Left colon (tissue), 2 donors: ENCODE measurements around the gene FBXL7. TPM values are rescaled to one million over a fixed set of nuclear protein-coding genes. Genes with fewer than 3 reads are reported as not detected.

ENCODE experiments used
- ATAC-seq: fragments of 200-7000 bp; cut with Tn5 transposase; one replicate; pipeline ENCODE4 v1.9.1; 2020; ENCODE audit warnings: mild to moderate bottlenecking, moderate library complexity
- DNase-seq, 2 donors: peaks; one replicate each; pipeline ENCODE4 v3.0.0-alpha.2; 2020
- intact Hi-C, 2 donors: fragments of 100-400 bp; cut with DNase I in 1 of 2; cut with micrococcal nuclease in 1 of 2; formaldehyde crosslinking; loops; one replicate each; pipeline versions ENCODE4 v1.11.2 to v1.14.0; 2022; cut with DNase I, micrococcal nuclease
- total RNA-seq, 2 donors: library from RNA; stranded (reverse); fragmentation: NEBNext Ultra II Directional; extraction: Animal tissue kit (Norgen Biotek cat#: 25700); gene quantifications; one replicate each; pipeline ENCODE4 v1.2.1, GENCODE V29; 2021
- donor health status: DM: no; HTN: no; CAD: no.
- donor health status: DM: yes; HTN: yes; CAD: no.

Gene FBXL7
- total RNA-seq, 2 donors from 2014 or later, result 1.6 to 3.6 TPM

DNA sequence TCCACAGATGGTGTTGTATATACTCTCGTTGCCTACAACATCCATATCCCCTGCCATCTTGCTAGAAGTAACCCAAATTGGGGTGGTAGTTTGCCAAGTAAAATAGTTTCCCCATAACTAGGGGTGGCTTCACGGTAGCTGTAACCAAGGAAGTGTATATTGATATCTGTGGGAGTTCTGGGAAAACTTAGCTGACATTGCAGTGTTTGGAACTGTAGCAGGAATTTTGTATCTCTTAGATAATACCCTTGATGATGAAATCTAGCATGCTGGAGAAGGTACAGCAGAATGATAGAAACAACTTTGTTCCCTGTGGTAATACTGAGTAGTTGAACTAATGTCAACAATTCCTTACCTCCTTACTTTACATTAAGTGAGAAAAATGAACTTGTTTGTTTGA is 29.8 kb downstream of the FBXL7 start:
- DNase-seq, result no peak
- intact Hi-C loops, result no loop called here
- no peak for ATAC-seq

DNA sequence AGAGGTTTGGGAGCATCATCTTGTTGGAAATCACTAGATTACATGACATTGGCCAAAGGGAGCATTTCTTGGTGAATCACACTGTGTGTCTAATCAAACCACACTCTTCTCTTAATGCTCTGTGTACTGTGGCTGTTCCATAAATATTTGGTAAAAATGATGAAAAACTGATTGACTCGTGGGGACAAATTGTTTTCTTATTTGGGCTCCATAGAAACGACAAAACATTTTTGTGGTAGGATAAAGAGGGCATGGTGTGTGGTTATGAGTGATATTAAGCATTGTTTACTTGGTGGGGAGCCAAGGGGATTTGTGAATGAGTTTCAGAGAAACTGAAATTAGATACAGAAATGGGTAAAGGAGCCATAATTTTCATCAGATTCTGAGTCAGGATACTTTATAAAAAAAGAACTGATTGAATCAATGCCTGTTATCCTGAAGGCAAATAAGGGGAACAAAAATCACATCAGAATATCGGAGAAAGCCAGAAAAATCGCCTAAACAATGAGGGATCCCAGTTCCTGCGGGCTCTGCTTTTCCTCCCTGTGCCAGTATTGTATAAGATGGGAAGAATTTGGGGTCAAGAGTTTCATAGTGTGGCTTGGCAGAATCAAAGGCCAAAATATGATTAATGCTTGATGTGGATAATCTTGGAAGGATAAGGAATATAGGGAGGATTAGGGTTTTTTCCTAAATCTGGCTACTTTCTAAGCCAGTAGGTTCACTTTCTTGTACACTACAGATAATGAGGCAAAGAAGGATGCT is 33.3 kb downstream of the FBXL7 start:
- no peak for ATAC-seq
- no peak for DNase-seq
- intact Hi-C loops, result no loop called here

DNA sequence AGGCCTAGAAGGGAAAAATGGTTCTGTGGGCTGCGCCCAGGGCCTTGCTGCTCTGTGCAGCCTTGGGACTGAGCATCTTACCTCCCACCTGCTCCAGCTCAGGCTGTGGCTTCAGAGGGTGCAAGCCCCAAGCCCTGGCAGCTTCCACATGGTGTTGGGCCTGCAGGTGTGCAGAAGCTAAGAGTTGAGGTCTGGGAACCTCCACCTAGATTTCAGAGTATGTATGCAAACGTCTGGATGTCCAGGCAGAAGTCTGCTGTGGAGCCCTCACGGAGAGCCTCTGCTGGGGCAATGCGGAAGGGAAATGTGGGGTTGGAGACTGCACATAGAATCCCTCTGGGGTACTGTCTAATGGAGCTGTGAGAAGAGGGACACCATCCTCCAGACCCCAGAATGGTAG is 36.0 kb downstream of the FBXL7 start:
- ATAC-seq, result no peak
- intact Hi-C loops, result no loop called here
- DNase-seq, result no peak

DNA sequence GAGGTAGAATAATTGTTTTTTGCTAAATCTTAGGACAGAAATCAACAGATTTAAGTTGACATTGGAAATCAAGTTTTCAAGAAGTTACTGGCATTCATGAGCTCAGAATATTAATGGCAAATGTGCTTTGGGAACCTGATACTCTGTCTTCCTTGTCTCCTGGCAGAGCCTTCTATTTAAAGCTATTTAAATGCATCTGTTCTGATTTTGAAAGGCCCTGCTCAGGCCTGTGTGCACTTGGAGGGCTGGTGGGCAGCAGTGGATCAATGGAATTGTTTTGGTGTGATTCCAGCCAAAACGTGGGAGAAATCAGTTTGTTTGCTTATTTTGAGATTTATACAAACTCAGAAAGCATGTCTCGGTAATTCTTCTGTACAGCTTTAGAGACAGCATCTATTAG is 38.5 kb downstream of the FBXL7 start:
- ATAC-seq (no peak), DNase-seq (no peak)
- intact Hi-C loops, result no loop called here

DNA sequence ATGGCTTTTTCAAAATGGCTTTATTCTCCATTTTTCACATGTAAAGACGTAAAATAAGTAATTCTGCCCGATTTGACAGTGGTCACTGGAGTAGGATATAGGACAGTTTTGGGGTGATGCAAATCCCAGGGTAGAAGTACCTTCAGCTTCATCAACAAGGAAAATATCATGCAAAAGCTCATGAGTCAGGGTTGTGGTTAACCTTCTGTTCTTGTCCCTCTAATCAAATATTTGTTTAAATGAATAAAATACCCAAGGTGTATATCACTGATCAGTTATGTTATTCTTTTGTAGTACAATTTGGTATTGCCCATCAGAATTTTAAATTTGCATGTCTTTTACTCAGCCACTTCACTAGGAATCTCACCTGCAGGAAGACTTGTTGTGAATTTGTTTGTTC is 40.0 kb downstream of the FBXL7 start:
- no peak for DNase-seq
- intact Hi-C loops, result no loop called here
- no peak for ATAC-seq

DNA sequence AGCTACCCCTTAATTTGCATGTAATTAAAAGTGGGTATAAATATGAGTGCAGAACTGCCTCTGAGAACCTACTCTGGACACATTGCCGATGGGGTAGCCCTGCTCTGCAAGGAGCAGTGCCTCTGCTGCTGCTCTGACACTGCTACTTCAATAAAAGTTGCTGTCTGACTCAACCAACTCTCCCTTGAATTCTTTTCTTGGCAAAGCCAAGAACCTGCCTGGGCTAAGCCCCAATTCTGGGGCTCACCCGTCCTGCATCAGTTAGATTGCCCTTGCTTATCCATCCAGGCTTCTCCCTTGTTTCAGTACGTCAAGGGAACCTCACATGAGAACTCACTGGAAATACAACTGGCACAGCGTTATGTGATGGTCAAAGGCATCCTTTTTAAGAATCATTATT is 44.1 kb downstream of the FBXL7 start:
- intact Hi-C loops, result no loop called here
- no peak for DNase-seq
- no peak for ATAC-seq

DNA sequence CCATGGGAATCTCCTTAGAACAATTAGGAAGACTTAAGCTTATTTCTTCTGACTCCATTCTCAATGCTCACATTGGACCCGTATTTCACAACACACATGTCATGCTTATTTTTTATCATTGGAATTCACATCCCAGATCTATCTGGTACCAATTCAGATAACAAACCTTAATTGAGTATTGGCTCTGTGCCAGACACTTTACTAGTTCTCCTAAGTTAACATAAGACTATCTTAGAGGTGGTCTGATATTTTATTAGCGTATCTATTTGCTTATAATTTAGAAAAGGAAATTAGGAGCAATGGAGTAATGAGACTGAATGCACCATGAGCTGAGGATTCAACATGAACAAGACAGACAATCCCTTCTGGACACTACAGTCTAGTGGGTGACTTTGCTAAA is 45.1 kb downstream of the FBXL7 start:
- ATAC-seq (no peak), DNase-seq (no peak)
- intact Hi-C loops, result no loop called here

DNA sequence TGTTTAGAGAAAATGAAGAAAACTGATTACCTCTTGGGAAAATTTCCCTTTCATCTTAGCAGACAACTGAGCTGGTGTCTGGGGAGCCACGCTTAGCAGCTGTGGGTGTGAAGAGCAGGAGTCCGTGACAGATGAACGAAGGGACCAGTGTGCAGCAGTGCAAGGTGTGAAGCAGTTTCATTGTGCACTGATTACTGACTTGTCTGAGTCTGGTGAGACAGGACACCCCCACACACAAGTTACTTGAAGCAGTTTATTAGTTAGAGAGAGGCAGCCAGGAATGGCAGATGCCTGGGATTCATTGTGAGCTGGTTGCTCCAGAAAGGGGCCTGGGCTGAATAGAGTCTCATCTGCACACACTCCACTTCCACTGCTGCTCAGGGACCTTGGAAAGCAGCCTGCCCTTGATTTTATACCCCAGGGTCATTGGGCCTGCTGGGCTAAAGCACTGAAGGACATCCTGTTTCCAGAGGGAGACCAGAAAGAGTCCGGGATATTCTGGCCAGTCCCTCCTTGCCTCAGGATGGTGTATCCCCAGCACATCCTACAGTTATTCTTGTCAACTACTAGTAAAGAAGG is 47.4 kb downstream of the FBXL7 start:
- ATAC-seq (no peak), DNase-seq (no peak)
- intact Hi-C loops, result no loop called here

DNA sequence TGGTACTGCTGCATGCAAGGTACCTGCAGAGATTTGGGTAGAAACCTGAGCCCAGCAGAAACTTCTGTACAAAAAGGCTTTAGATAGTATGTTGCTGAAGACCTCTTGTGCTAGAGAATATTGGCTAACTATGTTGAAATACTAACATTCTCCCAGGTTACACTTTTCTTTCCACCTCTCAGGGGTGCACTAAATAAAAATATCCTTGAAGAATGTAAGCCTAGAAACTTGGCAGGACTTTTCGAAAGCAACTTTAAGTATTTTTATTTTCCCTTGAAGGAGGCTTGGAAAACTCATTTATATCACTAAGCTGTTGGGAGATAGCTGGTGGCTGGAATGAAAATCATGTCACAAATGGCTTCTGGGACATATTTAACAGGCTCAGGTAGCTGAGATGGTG is 50.0 kb downstream of the FBXL7 start:
- ATAC-seq, result no peak
- no peak for DNase-seq
- intact Hi-C loops, result no loop called here

DNA sequence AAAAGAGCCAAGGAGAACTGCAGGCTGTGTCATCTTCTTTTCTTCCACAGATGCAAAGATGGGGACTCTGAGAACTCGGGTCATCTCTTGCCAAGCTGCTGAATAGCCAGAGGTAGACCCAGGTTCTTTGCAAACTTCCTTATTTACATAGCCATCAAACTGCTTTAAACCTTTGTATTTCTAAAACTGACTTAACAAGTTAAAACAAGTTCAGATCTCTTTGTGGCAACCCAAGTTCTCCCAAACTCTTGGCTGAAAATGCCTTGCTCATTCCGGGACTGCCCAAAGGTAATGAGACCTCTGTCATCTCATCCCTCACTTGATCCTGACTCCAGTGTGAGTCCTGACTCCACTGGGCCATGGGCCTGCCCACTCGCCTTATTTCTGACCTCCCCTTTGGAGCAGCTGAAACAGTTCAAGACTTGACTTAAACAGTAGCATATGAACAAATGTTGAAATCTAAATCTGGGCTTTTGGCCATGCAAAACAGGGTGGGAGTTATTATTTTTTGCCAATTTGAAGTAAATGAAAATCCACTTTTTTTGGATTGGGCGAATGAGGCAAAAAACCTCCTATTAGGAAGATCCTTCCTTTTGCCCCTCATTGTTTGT is 50.6 kb downstream of the FBXL7 start:
- intact Hi-C loops, result no loop called here
- DNase-seq (no peak), ATAC-seq (no peak)

DNA sequence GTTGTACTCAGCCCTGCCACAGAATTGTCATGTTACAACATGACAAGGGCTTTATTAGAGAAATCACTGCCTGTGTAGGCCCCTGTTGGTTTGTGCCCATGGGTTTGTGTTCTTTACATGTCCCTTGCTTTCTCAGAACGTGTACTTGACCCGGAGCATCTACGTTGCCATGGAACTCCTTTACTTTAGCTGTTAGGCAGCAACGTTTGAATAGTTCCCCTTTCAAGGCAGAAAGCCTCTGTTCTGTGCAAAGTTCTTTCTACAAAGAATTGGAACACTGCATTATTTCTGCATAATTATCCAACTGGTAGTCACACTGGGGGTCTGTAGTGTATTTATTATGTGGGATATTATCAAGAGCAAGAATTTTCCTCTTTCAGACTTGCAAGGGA is 51.1 kb downstream of the FBXL7 start:
- ATAC-seq (no peak), DNase-seq (no peak)
- intact Hi-C loops, result no loop called here

DNA sequence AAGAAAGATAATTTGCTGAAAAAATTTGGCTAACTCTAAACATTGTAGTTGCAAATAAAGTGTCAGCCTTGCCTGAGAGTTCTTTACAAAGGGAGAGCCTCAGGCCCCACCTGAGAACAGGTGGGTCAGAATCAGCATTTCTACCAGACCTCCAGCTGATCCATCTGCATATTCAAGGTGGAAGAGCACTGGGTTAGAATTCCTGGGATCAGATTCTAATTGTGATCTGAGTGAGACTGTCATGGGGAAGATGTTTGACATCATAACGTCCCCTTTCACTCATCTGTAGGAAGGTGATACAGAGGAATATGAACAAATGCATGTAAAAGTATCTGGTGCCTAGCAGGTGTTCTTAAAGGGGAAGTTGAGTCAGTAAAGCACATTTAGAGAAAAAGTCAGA is 54.6 kb downstream of the FBXL7 start:
- no peak for DNase-seq
- ATAC-seq, result no peak
- intact Hi-C loops, result no loop called here

DNA sequence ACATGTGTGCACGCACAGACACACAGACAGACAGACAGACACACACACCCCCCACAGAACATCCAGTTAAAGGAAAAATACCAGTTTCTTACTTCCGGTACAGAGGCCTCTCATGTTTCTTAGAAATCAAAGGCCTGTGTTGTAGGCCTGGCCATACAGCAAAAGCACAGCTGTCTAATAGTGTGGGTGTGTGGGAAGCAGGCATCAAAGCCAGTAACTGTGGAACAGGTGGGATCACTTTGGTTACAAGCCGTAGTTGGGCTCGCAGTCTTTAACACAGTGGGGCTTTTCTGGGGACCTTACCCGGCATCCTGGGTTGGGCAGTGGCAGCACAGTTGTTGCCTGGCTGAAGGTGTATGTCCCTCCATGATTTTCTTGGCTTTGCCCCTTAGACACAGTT is 55.2 kb downstream of the FBXL7 start:
- intact Hi-C loops, result no loop called here

DNA sequence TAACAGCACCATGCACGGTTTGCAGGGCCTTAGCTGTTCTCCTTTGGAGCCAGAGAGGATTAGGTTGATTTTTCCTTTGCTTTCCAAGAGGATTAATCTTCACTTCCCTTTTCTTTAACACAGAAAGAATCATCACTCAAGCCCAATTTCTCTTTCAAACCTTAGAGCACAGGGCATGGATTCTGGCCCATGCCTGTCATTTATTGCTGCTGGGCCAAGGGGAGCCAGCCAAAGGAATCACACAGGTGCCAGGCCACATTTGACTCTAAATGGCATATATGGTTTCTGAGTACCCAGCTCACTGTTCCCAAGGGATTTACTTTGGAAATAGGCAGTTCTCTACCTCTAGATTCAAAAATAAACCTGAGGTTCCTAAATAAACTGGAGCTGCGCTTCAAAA is 58.3 kb downstream of the FBXL7 start:
- intact Hi-C loops, result no loop called here
- DNase-seq, result no peak
- no peak for ATAC-seq

More for the DNA sequence above, 55.2 kb downstream of the FBXL7 start:
- DNase-seq (no peak), ATAC-seq (no peak)

DNA sequence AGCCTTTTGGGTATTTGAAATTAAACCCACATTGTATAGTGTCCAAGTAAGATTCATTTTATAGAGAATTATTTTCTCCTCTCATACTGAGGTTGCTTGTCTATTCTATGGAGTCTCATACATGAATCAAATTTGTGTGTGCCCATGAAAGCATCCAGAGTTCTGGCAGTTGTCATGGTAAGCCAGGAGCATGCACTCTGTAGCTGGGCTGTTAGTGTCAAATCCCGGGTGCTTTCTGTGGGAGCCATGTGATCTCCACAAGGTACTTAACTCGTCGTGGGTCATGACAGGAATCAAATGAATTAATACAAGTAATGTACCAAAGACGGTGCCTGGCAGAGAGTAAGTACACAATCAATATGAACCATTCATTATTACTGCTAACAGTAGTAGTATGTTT is 58.7 kb downstream of the FBXL7 start:
- no peak for ATAC-seq

DNA sequence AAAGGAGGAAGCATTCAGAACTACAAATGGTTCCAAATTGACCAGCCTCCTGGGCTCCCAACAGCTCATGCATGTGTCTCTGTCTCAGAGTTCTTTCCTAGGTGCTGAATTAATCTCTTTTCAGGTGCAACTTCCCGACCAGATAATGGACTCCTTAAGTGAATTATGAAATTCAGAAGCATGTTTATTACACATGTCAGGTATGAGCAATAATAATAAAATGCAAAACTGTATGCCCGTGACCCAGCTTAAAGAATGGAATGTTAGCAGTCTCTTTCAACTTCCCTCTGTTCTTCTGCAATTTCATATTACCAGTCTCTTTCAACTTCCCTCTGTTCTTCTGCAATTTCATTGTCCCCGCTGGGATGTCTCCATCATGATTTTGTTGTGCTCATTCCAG is 60.4 kb downstream of the FBXL7 start:
- DNase-seq (no peak), ATAC-seq (no peak)
- intact Hi-C loops, result no loop called here

More for the DNA sequence above, 58.7 kb downstream of the FBXL7 start:
- intact Hi-C loops, result no loop called here
- no peak for DNase-seq

DNA sequence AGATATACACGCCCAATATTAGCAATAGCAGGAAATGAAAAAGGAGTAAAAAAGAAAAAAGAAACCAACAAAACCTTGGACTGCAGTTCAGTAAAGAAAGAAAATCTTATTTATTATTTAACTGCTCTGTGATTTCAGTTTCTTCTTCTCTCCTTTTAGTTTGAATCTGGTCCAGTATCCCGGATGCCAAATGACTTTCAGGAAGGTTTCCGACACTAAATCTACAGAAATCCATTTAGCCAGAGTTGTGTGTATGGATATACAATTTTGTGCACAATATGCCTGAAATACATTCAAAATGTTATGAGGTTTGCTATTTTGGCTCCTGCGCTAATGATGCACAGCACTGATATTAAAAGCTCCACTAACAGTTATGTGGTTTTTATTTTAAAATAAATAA is 64.5 kb downstream of the FBXL7 start:
- intact Hi-C loops, result no loop called here
- ATAC-seq, result no peak
- DNase-seq, result no peak

DNA sequence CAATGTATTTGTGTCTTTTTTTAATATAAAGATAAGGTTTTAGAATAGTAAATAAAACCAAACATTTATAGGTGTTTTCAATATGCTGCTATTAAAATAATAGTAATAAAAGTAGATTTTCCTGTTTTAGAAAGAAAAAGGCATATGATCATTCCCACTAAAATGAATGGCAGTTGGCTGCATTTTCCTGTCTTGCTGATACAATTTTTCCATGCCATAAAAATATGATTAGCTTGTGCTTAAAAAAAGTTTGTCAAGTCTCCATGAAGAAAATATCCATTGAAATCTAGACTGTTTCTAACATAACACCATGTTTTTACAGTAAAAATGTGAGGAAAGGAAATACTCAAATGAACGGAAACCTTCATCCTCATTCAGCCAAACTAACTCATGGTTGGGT is 65.0 kb downstream of the FBXL7 start:
- intact Hi-C loops, result no loop called here
- no peak for ATAC-seq
- no peak for DNase-seq

DNA sequence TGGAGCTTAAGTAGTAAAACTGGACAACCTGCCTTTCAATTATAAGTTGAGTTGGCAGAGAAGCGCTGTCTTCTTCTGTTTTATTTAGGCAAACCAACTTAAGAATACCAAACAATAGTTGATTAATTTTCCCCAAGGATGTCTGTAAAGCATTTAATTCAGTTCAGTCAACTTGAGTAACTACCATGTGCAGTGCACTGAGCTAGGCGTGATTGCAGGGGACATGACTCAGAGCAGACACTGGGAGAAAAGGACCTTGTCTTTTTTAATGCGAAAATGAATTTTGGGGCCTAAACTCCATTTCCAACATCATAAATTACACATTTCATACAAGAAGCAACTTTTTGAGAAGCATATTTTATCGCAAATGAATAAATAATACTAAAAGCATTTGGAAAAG is 66.3 kb downstream of the FBXL7 start:
- DNase-seq (no peak), ATAC-seq (no peak)
- intact Hi-C loops, result no loop called here

DNA sequence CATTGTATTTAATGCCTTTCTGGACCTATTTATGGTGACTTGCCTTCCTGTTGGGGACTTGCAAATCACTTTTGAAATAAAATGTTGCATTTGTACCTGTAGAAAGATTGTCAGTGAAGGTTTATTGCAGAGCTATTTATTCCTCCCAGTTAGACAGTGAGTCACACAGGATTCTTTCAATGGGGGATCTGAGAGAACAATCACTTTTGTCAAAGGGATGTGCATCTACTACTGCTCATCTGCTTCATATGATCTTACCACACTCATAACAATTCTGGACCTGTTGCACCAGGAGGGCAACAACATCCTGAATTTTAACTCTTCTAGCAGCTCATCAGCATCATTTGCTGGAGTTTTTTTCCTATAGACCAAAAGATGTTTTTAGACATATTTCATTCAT is 66.8 kb downstream of the FBXL7 start:
- intact Hi-C loops, result no loop called here
- DNase-seq (no peak), ATAC-seq (no peak)

DNA sequence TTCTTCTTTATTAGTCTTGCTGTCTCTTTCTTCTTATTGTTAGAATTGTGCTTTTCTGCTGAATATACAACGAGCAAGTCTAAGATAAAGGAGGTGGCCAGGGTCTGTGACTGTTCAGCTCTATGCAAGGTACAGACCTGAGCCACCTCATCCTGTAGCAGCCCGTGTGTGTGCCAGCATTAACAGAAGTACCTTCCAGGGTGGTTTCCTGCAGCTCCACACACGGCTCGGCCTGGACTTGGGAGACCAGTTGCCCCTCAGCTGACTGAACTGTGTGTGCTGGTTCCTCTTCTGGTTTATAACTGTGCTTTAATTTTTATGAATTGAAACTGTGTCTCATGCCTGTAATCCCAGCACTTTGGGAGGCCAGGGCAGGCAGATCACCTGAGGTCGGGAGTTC is 70.5 kb downstream of the FBXL7 start:
- ATAC-seq (no peak), DNase-seq (no peak)
- intact Hi-C loops, result no loop called here
